Caco-2 (cell line): ENCODE results near the gene FMOD. TPM values are rescaled to one million over a fixed set of nuclear protein-coding genes. Genes with fewer than 3 reads are reported as not detected.

Experiments
- total RNA-seq: library from RNA; stranded (reverse); gene quantifications from 2 replicates; pipeline ENCODE4 v1.2.3, GENCODE V29; 2022

FMOD gene
- total RNA-seq, 1 experiment from 2014 or later: 32.6 TPM

Other genes with a start within 250 kb of the FMOD start
- gene ADORA1, start 223.4 kb downstream of the FMOD start, total RNA-seq: 46.0 and 50.4 TPM in 2 replicates
- gene MYBPH, start 175.3 kb downstream of the FMOD start, total RNA-seq: 19.7 and 25.9 TPM in 2 replicates
- gene CHI3L1, start 164.4 kb downstream of the FMOD start, total RNA-seq: 199 and 235 TPM in 2 replicates
- not detected in 2 replicates for gene CHIT1, start 121.4 kb downstream of the FMOD start, total RNA-seq
- 21.2 and 21.6 TPM in 2 replicates for gene BTG2, start 45.6 kb downstream of the FMOD start, total RNA-seq
- gene PRELP, start 124.7 kb upstream of the FMOD start, total RNA-seq: not detected in 2 replicates
- not detected in 2 replicates for gene OPTC, start 143.0 kb upstream of the FMOD start, total RNA-seq